Thoracic aorta (tissue), 2 donors: ENCODE measurements around the gene CRHR2. TPM values are rescaled to one million over a fixed set of nuclear protein-coding genes. Genes with fewer than 3 reads are reported as not detected.

Source experiments
- ATAC-seq: fragments of 150-250 bp; one replicate; pipeline ENCODE4 v1.8.0; 2017; ENCODE audit warnings: low read depth; ENCODE audit not compliant: insufficient number of reproducible peaks, low FRiP score
- DNase-seq: peaks from one replicate; pipeline ENCODE4 v3.0.0-alpha.2; 2020; ENCODE audit warnings: low spot score
- H3K27ac ChIP-seq, 2 donors: fragments of 200-600 bp; sonication (generic); 1 replicate in 1 of 2; 2 replicates in 1 of 2; pipeline ENCODE4 v1.5.1; 2016; ENCODE audit warnings: mild to moderate bottlenecking in 2 of 2, moderate library complexity in 2 of 2
- H3K27me3 ChIP-seq: fragments of 200-600 bp; sonication (generic); replicated peaks from 2 replicates; pipeline ENCODE4 v1.6.0; 2016; ENCODE audit warnings: mild to moderate bottlenecking; ENCODE audit not compliant: insufficient read depth
- H3K36me3 ChIP-seq: fragments of 200-600 bp; sonication (generic); one replicate; pipeline ENCODE4 v1.5.1; 2016
- H3K4me1 ChIP-seq, 2 donors: fragments of 200-600 bp; sonication (generic); 1 replicate in 1 of 2; 2 replicates in 1 of 2; pipeline versions ENCODE4 v1.5.1 to v1.6.0; 2016; ENCODE audit warnings: low read depth in 2 of 2, mild to moderate bottlenecking in 1 of 2; ENCODE audit not compliant: control insufficient read depth in 1 of 2
- H3K4me3 ChIP-seq: fragments of 200-600 bp; sonication (generic); 2 replicates; pipeline ENCODE4 v1.5.1; 2016; ENCODE audit warnings: mild to moderate bottlenecking
- H3K9me3 ChIP-seq: fragments of 200-600 bp; sonication (generic); 2 replicates; pipeline ENCODE4 v1.5.1; 2016
- total RNA-seq, 2 donors: library from RNA; depleted of rRNA; stranded (reverse); fragments of >200 nt; gene quantifications; one replicate each; pipeline versions ENCODE4 v1.1.0 to v1.2.3, GENCODE V29; 2016
- TF ChIP-seq, protein P1 (sequence below): fragments of 200-600 bp; sonication (generic); IDR thresholded peaks from one replicate; pipeline ENCODE4 v1.5.1; 2019; ENCODE audit warnings: antibody characterized with exemption

CRHR2 gene
- total RNA-seq, 2 donors from 2014 or later = 0.21 TPM; not detected in 1

DNA sequence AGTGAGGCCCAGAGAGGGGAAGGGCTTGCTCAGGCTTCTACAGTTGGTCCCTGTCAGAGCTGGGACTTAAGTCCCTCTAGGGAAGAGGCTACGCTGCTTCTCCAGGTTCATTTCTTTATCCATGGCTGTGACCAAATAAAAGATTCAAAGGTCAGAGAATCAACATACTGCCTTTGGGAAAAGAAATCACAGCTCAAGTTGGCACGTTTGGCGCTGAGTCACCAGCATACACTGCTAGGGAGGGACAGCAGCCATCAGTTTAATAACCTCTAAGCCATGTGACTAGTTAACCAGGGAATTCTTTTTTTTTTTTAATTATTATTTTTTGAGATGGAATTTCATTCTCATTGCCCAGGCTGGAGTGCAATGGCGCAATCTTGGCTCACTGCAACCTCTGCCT lies 28.4 kb upstream of the CRHR2 start:
- TF ChIP-seq, protein P1, sequence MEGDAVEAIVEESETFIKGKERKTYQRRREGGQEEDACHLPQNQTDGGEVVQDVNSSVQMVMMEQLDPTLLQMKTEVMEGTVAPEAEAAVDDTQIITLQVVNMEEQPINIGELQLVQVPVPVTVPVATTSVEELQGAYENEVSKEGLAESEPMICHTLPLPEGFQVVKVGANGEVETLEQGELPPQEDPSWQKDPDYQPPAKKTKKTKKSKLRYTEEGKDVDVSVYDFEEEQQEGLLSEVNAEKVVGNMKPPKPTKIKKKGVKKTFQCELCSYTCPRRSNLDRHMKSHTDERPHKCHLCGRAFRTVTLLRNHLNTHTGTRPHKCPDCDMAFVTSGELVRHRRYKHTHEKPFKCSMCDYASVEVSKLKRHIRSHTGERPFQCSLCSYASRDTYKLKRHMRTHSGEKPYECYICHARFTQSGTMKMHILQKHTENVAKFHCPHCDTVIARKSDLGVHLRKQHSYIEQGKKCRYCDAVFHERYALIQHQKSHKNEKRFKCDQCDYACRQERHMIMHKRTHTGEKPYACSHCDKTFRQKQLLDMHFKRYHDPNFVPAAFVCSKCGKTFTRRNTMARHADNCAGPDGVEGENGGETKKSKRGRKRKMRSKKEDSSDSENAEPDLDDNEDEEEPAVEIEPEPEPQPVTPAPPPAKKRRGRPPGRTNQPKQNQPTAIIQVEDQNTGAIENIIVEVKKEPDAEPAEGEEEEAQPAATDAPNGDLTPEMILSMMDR = no peak
- Histone ChIP-seq H3K4me1 (no peaks in the 10 kb centered on the region), H3K27ac (no peak overlapping the region), H3K4me3 (no peak overlapping the region), H3K36me3 (no peaks in the 10 kb centered on the region), H3K27me3 (no peaks in the 10 kb centered on the region), H3K9me3 (no peaks in the 10 kb centered on the region)
- no peak for ATAC-seq
- no peak for DNase-seq

DNA sequence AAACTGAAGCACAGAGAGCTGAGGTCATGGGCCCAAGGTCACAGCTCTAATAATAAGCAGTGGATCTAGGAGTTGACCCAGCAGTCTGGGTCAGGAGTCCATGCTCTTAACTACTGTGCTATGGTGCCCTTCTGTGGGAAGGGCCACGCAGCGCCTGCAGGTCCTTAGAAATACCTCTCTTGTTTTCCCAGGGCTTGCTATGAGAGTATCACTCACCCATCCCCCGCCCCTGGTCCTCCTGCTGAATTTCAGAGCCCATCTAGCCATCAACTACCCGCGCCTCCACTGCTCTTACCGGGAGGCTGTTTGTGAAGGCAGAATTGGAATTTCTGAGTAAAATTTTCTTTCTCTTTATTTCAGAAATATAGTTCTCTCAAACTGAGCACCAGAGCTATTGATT lies 27.3 kb upstream of the CRHR2 start:
- no peaks in the 10 kb centered on the region for H3K9me3 ChIP-seq
- H3K4me3 ChIP-seq = no peak overlapping the region
- H3K4me1 ChIP-seq = no peaks in the 10 kb centered on the region
- ATAC-seq (no peak), DNase-seq (no peak)
- no peaks in the 10 kb centered on the region for H3K27me3 ChIP-seq
- no peaks in the 10 kb centered on the region for H3K36me3 ChIP-seq
- TF ChIP-seq, protein P1 = no peak
- H3K27ac ChIP-seq = no peak overlapping the region

DNA sequence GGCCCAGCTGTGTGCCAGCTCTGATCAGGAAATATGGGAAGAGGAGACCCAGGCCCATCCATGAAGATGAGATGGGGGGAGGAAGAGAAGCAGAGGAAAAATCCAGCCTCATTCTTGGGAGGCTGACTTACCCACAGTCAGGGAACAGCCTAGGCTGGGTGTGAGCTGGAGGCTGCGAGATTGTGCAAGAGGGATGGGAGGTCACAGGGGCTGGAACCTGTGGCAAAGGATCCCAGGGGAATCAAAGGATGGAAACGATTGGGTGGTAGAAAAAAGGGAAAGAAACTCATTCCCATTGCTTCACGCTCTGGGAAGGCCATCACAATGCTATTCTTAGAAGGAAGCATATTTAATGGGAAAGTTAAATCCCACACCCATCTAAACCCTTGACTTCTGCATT lies 26.7 kb upstream of the CRHR2 start:
- Histone ChIP-seq H3K36me3 (no peaks in the 10 kb centered on the region), H3K4me1 (no peaks in the 10 kb centered on the region), H3K27me3 (no peaks in the 10 kb centered on the region), H3K9me3 (no peaks in the 10 kb centered on the region), H3K27ac (no peak overlapping the region), H3K4me3 (no peak overlapping the region)
- ATAC-seq (no peak), DNase-seq (no peak)
- TF ChIP-seq, protein P1 = no peak

DNA sequence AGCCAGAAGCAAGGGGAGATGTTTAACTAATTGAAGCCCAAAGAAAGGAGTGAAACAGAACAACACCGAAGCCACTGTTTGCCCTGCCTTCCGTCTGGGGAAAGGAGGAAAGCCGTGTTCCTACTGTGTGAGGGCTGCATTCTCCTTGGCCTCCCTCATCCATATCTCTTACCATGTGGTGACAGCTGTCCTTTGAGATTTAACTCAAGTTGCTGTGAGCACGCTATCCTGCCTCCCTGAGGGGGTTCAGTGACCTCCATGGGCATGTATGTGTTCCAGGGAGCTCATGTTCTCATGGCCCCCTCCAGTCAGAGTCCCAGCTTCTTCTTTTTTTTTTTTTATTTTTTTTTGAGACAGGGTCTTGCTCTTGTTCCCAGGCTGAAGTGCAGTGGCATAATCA lies 26.2 kb upstream of the CRHR2 start:
- Histone ChIP-seq H3K27ac (no peak overlapping the region), H3K27me3 (no peaks in the 10 kb centered on the region), H3K9me3 (no peaks in the 10 kb centered on the region), H3K4me1 (no peaks in the 10 kb centered on the region), H3K36me3 (no peaks in the 10 kb centered on the region), H3K4me3 (no peak overlapping the region)
- TF ChIP-seq, protein P1 = no peak
- DNase-seq = no peak
- no peak for ATAC-seq

DNA sequence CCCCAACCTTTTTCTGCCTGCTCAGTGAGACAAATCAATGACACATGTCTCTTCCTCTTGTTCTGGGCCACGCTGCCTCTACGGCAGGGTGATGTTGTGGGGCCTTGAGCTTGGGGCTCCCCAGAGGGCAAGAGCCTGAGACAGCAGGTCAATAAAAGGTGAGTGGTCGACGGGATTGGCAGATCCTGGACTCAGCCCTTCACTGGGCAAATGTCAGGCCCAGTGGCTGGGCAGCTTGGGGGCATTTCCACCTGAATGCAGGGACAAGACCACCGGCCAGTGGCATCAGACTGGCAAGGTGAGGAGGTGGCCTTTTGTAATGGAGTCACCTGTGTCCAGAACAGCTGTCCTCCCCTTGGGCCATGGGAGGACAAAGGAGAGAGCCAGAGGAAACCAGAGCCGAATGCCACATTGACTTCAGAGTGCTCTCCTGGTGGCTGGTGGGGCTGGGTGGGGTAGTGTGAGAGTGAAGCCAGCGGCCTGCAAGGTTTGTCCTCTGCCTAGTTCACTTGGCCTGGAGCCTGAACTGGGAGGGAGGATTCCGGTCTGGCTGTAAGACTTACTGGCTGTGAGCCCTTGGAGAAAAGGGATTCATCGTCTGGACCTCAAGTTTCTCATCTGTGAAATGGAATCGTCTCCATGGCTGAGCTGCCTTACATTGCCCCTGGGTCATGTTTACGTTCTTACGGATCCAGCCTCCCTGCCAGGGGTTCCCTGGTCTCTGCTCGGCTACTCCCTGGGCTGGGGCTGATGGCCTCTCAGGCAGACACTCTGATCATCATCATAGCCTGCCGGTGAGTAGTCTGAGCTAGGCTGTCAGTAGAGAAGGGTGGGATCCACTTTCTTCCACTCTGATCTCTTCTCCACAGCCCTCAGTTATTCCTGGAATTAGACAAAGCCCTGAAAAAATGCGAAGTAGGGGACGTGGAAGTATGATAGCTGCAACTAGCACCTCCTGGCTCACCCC lies 25.4 kb upstream of the CRHR2 start:
- no peak for ATAC-seq
- Histone ChIP-seq H3K27me3 (no peaks in the 10 kb centered on the region), H3K4me3 (no peak overlapping the region), H3K27ac (no peak overlapping the region), H3K9me3 (no peaks in the 10 kb centered on the region), H3K4me1 (no peaks in the 10 kb centered on the region), H3K36me3 (no peaks in the 10 kb centered on the region)
- TF ChIP-seq, protein P1 = no peak
- DNase-seq = no peak
